ENCODE data around the gene TRIM9.
A peak's percentile ranks its signal among the peaks of the same experiment; 100 is the strongest.

Gene TRIM9

GRCh38 chr14:51095854-51096823 is 1.2 kb upstream of the TRIM9 start:
- TF ChIP-seq CTCF (IDR thresholded peaks at IDR 0.05; ENCODE audit: insufficient read depth, low read length, missing control alignments), result no peak
- ChIA-PET CTCF (interaction anchor here (0.7 to 1.6 kb wide), 2 partner anchors 10 to 24 kb away, joined by 3 to 4 read pairs; no protein-coding TSS in a partner anchor), POLR2A (no interaction called here)
- peak overlapping the region; percentile 59 for H3K4me3 ChIP-seq (ENCODE audit: low read depth, low read length)
- no peak for DNase-seq (ENCODE audit: low read depth, low spot score)

DNA sequence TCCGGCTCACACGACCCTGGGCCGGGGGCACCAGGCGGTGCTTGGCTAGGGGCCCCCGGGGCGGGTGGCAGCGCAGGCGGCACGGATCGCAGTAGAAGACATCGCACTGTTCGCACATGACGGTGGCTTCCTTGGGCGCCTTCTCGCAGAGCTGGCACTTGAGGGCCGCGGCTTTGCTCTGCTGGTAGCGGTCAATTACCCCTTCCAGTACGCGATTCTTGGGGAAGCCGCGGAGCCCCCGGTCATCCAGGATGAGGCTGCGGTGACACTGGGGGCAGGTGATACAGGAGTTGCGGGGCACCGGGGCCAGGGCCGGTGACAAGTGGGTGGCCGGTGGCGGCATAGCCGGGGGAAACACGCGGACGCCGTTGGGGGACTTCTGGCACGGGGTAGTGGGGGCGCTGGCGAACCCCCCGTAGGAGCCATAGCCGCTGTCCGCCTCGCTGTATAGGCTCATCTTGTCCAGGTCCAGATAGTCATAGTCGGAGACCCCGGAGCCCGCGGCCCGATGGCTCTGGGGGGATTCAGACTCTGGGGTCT is 553 bp downstream of the TRIM9 start:
- DNase-seq (ENCODE audit: low read depth, low spot score), result no peak
- CTCF ChIA-PET, result interaction anchor here (0.6 kb wide), 1 partner anchor 131 kb away, joined by 3 read pairs; no protein-coding TSS in a partner anchor
- POLR2A ChIA-PET, result no interaction called here
- H3K4me3 ChIP-seq (ENCODE audit: low read depth, low read length), result peak overlapping the region; percentile 59
- TF ChIP-seq CTCF (IDR thresholded peaks at IDR 0.05; ENCODE audit: insufficient read depth, low read length, missing control alignments), result no peak

DNA sequence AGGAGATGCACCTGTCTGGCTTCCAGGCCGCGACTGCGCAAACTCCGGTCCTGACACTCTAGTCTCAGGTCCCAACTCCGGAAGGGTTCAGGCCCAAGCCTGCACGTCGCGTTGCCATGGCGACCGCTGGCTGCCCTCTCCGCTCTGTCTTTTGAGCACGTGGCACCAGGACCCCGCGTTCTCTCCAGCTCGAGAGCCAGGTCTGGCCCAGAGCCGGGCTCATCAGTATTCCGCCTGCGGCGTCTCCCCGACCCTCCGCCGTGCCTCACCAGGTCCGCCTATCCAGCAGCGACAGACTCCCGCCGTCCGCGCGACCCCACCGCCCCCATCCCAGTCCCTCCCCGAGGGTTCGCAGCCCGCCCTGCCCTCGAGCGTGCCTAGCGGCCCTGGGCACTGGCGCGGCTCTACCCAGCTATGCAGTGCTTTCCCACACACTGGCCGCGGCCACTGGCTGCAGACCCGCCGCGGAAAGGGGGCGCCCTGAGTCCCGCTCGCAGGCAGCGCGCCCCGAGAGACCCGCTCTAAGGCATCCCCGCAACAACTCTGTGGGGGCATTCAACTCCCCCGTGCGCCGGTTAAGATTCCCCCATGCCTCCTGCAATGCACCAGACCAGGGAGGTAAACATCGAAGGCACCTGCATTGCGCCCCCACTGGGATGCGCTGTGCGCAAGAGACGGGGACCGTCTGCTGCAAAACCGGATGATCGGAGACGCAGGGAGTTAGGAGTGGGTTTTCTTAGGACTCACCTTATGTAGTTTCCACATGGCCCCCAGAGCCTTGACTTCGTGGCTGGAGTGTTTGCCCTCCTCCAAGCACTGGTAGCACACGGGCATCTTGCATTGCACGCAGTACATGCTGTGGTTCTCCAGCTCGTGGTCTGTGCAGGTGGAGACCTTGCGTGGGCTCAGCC is 1.3 kb downstream of the TRIM9 start:
- ChIA-PET CTCF (no interaction called here), POLR2A (no interaction called here)
- TF ChIP-seq CTCF (IDR thresholded peaks at IDR 0.05; ENCODE audit: insufficient read depth, low read length, missing control alignments), result no peak
- DNase-seq (ENCODE audit: low read depth, low spot score), result no peak
- no peak overlapping the region for H3K4me3 ChIP-seq (ENCODE audit: low read depth, low read length)

GRCh38 chr14:51092965-51093364 is 1.9 kb downstream of the TRIM9 start:
- no peak for DNase-seq (ENCODE audit: low read depth, low spot score)
- POLR2A ChIA-PET, result no interaction called here
- CTCF ChIA-PET, result interaction anchor here (0.7 kb wide), 1 partner anchor 15 kb away, joined by 3 read pairs; no protein-coding TSS in a partner anchor
- H3K4me3 ChIP-seq (ENCODE audit: low read depth, low read length), result no peak overlapping the region
- TF ChIP-seq CTCF (IDR thresholded peaks at IDR 0.05; ENCODE audit: insufficient read depth, low read length, missing control alignments), result no peak

DNA sequence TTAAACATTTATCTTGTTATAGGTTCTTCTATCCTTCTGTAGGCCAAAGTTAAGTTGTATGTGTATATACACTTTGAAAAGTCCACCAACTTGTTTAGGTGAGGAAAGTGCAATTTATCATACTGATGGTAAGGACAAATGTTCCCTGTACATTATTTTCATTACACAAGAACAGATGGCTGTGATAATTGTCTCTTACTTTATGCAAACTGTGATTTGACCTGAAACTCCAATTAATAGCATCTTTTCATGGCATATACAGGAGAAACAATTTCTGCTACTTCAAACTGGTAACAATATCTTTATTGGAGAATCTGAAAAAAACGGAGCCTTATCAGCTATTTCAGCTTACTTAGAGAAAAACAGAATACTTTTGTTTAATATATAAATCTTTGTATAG is 5.6 kb downstream of the TRIM9 start:
- no peak for TF ChIP-seq CTCF (IDR thresholded peaks at IDR 0.05; ENCODE audit: insufficient read depth, low read length, missing control alignments)
- no peak overlapping the region for H3K4me3 ChIP-seq (ENCODE audit: low read depth, low read length)
- DNase-seq (ENCODE audit: low read depth, low spot score), result no peak
- POLR2A ChIA-PET, result no interaction called here
- CTCF ChIA-PET, result no interaction called here

Measured in AG04449 (cell line).